GM23248 (cell line): ENCODE results near the gene IGF2. TPM values are rescaled to one million over a fixed set of nuclear protein-coding genes. Genes with fewer than 3 reads are reported as not detected.
A peak's percentile ranks its signal among the peaks of the same experiment; 100 is the strongest.

Source experiments
- DNase-seq: peaks from one replicate; pipeline ENCODE4 v3.0.0-alpha.2; 2015
- H2AFZ ChIP-seq: fragments of 200-600 bp; sonication (generic); 2 replicates; pipeline ENCODE4 v1.6.1; 2016; ENCODE audit warnings: antibody characterized with exemption
- H3F3A ChIP-seq: fragments of 200-600 bp; sonication (generic); 2 replicates; pipeline ENCODE4 v1.6.1; 2016; ENCODE audit warnings: mild to moderate bottlenecking, antibody characterized with exemption, mixed run types; ENCODE audit not compliant: insufficient read depth
- H3K27ac ChIP-seq: fragments of 200-600 bp; sonication (generic); 2 replicates; pipeline ENCODE4 v1.5.1; 2016; ENCODE audit warnings: mild to moderate bottlenecking
- H3K27me3 ChIP-seq: fragments of 200-600 bp; sonication (generic); replicated peaks from 2 replicates; pipeline ENCODE4 v1.6.1; 2016; ENCODE audit warnings: mild to moderate bottlenecking; ENCODE audit not compliant: insufficient read depth
- H3K36me3 ChIP-seq: fragments of 200-600 bp; sonication (generic); 2 replicates; pipeline ENCODE4 v1.6.1; 2016; ENCODE audit warnings: low read depth, mild to moderate bottlenecking
- H3K4me1 ChIP-seq: fragments of 200-600 bp; sonication (generic); 2 replicates; pipeline ENCODE4 v1.6.1; 2016; ENCODE audit warnings: mild to moderate bottlenecking; ENCODE audit not compliant: insufficient read depth
- H3K4me2 ChIP-seq: fragments of 200-600 bp; sonication (generic); one replicate; pipeline ENCODE4 v1.6.1; 2016; ENCODE audit warnings: mild to moderate bottlenecking; ENCODE audit not compliant: unreplicated experiment
- H3K4me3 ChIP-seq: fragments of 200-600 bp; sonication (generic); 2 replicates; pipeline ENCODE4 v1.5.1; 2016; ENCODE audit warnings: mild to moderate bottlenecking
- H3K79me2 ChIP-seq: fragments of 200-600 bp; sonication (generic); 2 replicates; pipeline ENCODE4 v1.6.1; 2016; ENCODE audit warnings: mild to moderate bottlenecking; ENCODE audit not compliant: insufficient read depth
- H3K9ac ChIP-seq: fragments of 200-600 bp; sonication (generic); 2 replicates; pipeline ENCODE4 v1.6.1; 2016; ENCODE audit warnings: mild to moderate bottlenecking
- H3K9me2 ChIP-seq: fragments of 200-600 bp; sonication (generic); 2 replicates; pipeline ENCODE4 v1.6.1; 2016; ENCODE audit warnings: mixed run types, mild to moderate bottlenecking, moderate library complexity; ENCODE audit not compliant: insufficient read depth
- H3K9me3 ChIP-seq: fragments of 200-600 bp; sonication (generic); one replicate; pipeline ENCODE4 v1.6.1; 2017; ENCODE audit warnings: low read depth
- H4K20me1 ChIP-seq: fragments of 200-600 bp; sonication (generic); 2 replicates; pipeline ENCODE4 v1.6.0; 2016; ENCODE audit not compliant: insufficient read depth
- EZH2 ChIP-seq: fragments of 200-600 bp; sonication (generic); IDR thresholded peaks from 2 replicates; pipeline ENCODE4 v1.6.1; 2018; ENCODE audit warnings: antibody characterized with exemption, mild to moderate bottlenecking; ENCODE audit not compliant: insufficient read depth, poor library complexity, severe bottlenecking
- EZH2phosphoT487 ChIP-seq: fragments of 200-600 bp; sonication (generic); IDR thresholded peaks from 2 replicates; pipeline ENCODE4 v1.6.1; 2018; ENCODE audit warnings: antibody characterized with exemption, moderate library complexity, mild to moderate bottlenecking, low read depth; ENCODE audit not compliant: insufficient read depth
- whole genome bisulfite sequencing, 2 experiments: methylation state at CpG; one replicate each; pipeline ENCODE4 v1.1.6; 2015 to 2017; ENCODE audit warnings: low lambda C conversion rate in 2 of 2, low coverage in 1 of 2; ENCODE audit errors: missing lambda C conversion rate in 2 of 2; 5-methylcytosine and 5-hydroxymethylcytosine counted together
- in situ Hi-C: fragments of 300-500 bp; cut with MboI; formaldehyde crosslinking; loops from 2 replicates; pipeline ENCODE4 v1.15.0; 2020
- polyA plus RNA-seq: library from polyadenylated mRNA; unstranded; fragments of >200 nt; fragmentation: Nextera tagmentation; extraction: Ambion mirVana; gene quantifications from 2 replicates; pipeline ENCODE4 v1.2.1, GENCODE V29; 2016
- total RNA-seq: library from RNA; depleted of rRNA; stranded (reverse); fragments of >200 nt; shearing (Covaris generic); gene quantifications from 2 replicates; pipeline ENCODE4 v1.2.3, GENCODE V29; 2014

The IGF2 gene
- total and polyA plus RNA-seq, 2 experiments from 2014 or later = 0.06 TPM; not detected in 1

DNA sequence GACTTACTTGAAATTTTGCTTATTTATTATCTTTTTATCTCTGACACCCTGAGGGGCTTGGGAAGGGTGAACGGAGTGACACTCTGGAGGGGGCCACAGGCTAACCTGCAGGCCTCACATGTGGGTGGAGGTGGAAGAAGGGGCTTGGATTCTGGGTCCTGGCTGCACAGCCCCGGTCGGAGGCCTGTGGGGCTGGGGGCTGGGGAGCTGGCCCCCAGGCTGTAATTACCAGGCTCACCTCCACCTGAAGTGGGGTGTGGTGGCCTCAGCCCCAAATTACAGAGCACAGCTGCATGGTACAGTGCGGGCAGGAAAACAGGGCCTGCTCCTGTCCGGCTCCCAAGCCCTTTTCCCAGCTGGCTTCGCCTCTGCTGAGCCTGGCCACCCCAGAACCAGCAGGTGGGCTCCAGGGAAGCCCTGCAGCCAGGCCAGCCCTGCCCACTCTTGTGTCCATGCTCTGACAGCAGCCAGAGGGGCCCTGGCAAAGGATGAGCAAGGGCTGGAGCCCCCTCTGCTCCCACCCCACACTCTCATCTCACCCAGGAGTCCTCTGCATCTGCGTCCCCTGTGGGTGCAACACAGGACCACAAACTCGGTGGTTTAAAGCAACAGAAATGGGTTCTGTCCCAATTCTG is 48.0 kb downstream of the IGF2 start:
- H2AFZ ChIP-seq = no peak overlapping the region

DNA sequence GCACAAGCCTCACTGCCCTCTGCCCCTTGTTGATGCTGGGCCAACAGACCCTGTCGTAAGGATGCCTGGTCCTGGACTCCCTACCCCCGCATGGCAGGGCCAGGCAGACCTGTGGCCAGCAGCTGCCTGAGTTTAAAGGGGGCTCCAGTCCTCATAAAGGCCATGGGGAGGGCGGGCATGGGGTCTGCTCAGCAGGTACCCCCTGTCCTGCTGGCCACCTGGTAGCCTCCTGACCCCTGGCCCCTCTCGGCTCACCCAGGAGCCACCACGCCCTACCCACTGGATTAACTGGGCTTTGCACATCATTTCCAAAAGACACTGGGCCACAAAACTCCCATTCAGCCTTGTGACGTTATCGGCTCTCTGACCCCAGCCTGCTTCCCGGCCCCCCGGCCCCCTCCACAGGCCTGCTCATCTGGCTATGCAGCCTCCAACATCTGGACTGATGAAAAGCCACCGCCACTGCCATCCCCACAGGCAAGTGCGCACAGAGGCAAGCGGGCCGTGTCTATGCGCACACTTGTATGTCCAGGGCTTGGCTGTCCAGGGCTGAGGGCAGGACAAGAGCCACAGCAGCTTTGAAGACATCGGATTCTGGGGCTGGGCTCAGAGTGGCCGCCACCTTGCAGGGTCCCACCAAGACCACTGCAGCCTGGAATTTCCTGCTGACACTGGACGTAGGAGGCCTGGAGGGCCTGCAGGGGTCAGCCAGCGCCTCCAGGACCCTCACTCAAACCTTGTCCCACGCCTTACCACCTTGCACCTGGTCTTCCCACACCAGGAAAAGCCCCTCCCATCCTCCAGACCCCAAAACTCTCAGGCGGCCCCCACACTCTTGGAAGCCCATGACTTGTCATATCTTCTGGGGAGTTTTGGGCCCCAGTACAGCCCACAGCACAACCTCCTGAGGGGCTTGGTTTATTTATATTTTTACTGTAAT is 48.7 kb downstream of the IGF2 start:
- no peak overlapping the region for H3K4me2 ChIP-seq
- H3K4me3 ChIP-seq = no peak overlapping the region
- in situ Hi-C loops = no loop called here
- no peaks in the 10 kb centered on the region for H3F3A ChIP-seq
- WGBS, 2 experiments = 75 to 80% methylated on average over 16 to 19 of the region's 20 CpGs
- H2AFZ ChIP-seq = no peak overlapping the region
- no peak overlapping the region for H3K27ac ChIP-seq
- no peaks in the 10 kb centered on the region for H3K79me2 ChIP-seq
- DNase-seq = no peak
- H3K9me3 ChIP-seq = no peaks in the 10 kb centered on the region
- no peak overlapping the region for H3K9ac ChIP-seq
- peaks cover 14% of the 10 kb centered on the region for H3K4me1 ChIP-seq
- no peaks in the 10 kb centered on the region for H4K20me1 ChIP-seq
- H3K36me3 ChIP-seq = no peaks in the 10 kb centered on the region
- no peak for TF ChIP-seq EZH2
- no peak for TF ChIP-seq EZH2phosphoT487
- H3K9me2 ChIP-seq = no peaks in the 10 kb centered on the region
- no peaks in the 10 kb centered on the region for H3K27me3 ChIP-seq

More for the DNA sequence above, 48.0 kb downstream of the IGF2 start:
- WGBS, 2 experiments = 53 to 69% methylated on average over 5 to 8 of the region's 8 CpGs
- no peaks in the 10 kb centered on the region for H3K36me3 ChIP-seq
- H3K4me3 ChIP-seq = no peak overlapping the region
- no peaks in the 10 kb centered on the region for H3F3A ChIP-seq
- no peaks in the 10 kb centered on the region for H3K9me3 ChIP-seq
- no peaks in the 10 kb centered on the region for H3K27me3 ChIP-seq
- H4K20me1 ChIP-seq = no peaks in the 10 kb centered on the region
- peaks cover 22% of the 10 kb centered on the region for H3K4me1 ChIP-seq
- no peak for DNase-seq
- TF ChIP-seq EZH2 (no peak), EZH2phosphoT487 (no peak)
- in situ Hi-C loops = no loop called here
- no peak overlapping the region for H3K9ac ChIP-seq
- no peak overlapping the region for H3K4me2 ChIP-seq
- H3K9me2 ChIP-seq = no peaks in the 10 kb centered on the region
- no peaks in the 10 kb centered on the region for H3K79me2 ChIP-seq
- no peak overlapping the region for H3K27ac ChIP-seq

DNA sequence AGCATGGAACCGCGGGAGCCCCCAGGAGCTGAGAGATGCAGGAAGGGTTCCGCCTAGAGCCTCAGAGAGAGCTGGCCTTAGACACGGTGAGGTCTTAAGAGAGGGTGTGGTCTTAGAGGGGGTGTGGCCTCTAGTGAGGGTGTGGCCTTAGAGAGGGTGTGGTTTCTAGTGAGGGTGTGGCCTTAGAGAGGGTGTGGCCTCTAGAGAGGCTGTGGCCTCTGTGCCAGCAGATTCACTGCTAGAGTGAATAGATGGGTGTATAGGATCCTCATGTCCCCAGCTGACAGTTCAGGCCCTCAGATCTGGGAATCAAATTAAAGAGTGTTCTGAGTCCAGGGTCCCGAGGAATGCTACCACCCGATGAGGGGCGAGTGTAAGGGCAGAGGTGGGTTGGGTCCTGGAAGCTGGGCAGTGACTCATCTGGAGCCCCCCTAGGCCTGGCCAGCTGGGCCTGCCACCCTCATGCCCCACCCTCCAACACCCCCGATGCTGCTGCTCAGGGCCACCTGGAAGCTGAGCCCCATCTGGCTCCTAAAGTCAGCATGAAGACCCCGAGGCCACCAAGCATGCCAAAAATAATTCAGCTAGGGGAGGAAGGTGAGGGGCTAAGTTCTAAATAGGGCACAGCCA is 49.5 kb downstream of the IGF2 start:
- 68 to 71% methylated on average over 7 to 9 of the region's 9 CpGs for WGBS, 2 experiments
- in situ Hi-C loops = no loop called here
- Histone ChIP-seq H4K20me1 (no peaks in the 10 kb centered on the region), H3K27ac (no peak overlapping the region), H3K4me2 (no peak overlapping the region), H3F3A (no peaks in the 10 kb centered on the region), H3K36me3 (no peaks in the 10 kb centered on the region), H3K4me3 (no peak overlapping the region), H3K4me1 (peaks cover 14% of the 10 kb centered on the region), H3K9ac (no peak overlapping the region), H3K79me2 (no peaks in the 10 kb centered on the region), H3K27me3 (no peaks in the 10 kb centered on the region), H3K9me2 (no peaks in the 10 kb centered on the region), H2AFZ (no peak overlapping the region), H3K9me3 (no peaks in the 10 kb centered on the region)
- TF ChIP-seq EZH2 = no peak
- TF ChIP-seq EZH2phosphoT487 = no peak
- peak; percentile 66 for DNase-seq

DNA sequence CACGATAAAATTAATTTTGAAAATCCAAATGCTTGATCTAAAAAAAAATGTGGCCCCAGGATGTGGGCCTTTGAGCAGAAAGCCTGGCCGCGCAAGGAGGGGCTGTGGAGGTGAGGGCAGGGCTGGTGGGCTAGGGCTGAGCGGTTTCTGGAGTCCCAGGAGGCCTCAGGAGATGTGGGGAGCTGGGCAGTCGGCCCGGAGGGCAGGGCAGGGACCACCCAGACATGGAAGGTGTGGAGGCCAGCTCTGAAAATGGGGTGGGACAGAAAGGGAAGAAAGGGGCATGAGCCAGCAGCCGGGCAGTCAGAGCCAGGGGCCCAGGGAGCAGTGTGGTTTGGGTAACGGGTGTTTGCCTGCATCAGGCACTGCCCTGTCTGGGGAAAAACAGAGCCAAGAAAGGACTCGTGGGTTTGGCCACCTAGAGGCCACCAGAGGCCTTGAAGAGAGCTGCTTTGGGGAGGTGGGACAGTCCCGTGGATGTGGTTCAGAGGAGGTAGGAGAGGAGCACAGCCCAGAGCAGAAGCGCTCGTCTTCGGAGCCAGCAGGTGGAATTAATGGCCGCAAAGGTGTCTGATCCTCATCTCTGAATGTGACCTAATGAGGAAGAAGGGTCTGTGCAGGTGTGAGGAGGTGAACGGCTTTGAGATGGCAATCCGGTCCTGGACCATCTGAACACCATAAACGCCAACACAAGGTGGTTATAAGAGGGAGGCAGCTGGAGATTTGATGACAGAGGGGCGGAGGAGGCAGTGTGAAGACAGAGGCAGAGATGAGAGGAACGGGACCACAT is 50.2 kb downstream of the IGF2 start:
- H3K4me2 ChIP-seq = no peak overlapping the region
- WGBS, 2 experiments = 69 to 71% methylated on average over 19 of the region's 19 CpGs
- no peak overlapping the region for H3K9ac ChIP-seq
- no peaks in the 10 kb centered on the region for H4K20me1 ChIP-seq
- no peaks in the 10 kb centered on the region for H3K9me3 ChIP-seq
- in situ Hi-C loops = no loop called here
- H3K27me3 ChIP-seq = no peaks in the 10 kb centered on the region
- no peak overlapping the region for H3K27ac ChIP-seq
- no peak for DNase-seq
- no peak for TF ChIP-seq EZH2phosphoT487
- TF ChIP-seq EZH2 = no peak
- no peak overlapping the region for H2AFZ ChIP-seq
- H3K36me3 ChIP-seq = no peaks in the 10 kb centered on the region
- H3K4me1 ChIP-seq = peaks cover 7% of the 10 kb centered on the region
- no peaks in the 10 kb centered on the region for H3F3A ChIP-seq
- H3K4me3 ChIP-seq = no peak overlapping the region
- H3K79me2 ChIP-seq = no peaks in the 10 kb centered on the region
- no peaks in the 10 kb centered on the region for H3K9me2 ChIP-seq
